IMR-90 (cell line): ENCODE results near the gene UBE2G1. TPM values are rescaled to one million over a fixed set of nuclear protein-coding genes. Genes with fewer than 3 reads are reported as not detected.

Experiments used
- ATAC-seq: fragments of 200-7000 bp; cut with Tn5 transposase; 2 replicates; pipeline ENCODE4 v1.9.1; 2020; ENCODE audit warnings: low read depth, mild to moderate bottlenecking, moderate library complexity
- BruUV-seq: library from RNA; stranded (reverse); fragments of 400-500 nt; replicated peaks from 2 replicates; lab custom pipeline; 2021; lab: Mats Ljungman, UMichigan
- CTCF ChIA-PET: fragments of 300-600 bp; formaldehyde crosslinking; extraction: SDS; loops from one replicate; lab custom pipeline; 2021; ENCODE audit warnings: antibody characterized with exemption; lab: Yijun Ruan, JAX
- POLR2A ChIA-PET: fragments of 300-600 bp; sonication (Branson Sonifier 250); formaldehyde crosslinking; loops from one replicate; lab custom pipeline; 2022; ENCODE audit warnings: antibody characterized with exemption; ENCODE audit not compliant: unreplicated experiment; lab: Charles Lee
- DNase-seq: peaks from one replicate; pipeline ENCODE4 v3.0.0; 2013
- H2AFZ ChIP-seq: replicated peaks from 2 replicates; pipeline ENCODE3; 2013; ENCODE audit warnings: low read length, mild to moderate bottlenecking; ENCODE audit not compliant: poor library complexity
- H2AK5ac ChIP-seq: 2 replicates; pipeline ENCODE4 v1.6.1; 2013; ENCODE audit warnings: low read depth, low read length, inconsistent platforms
- H2AK9ac ChIP-seq: replicated peaks from 2 replicates; pipeline ENCODE3; 2013; ENCODE audit warnings: mild to moderate bottlenecking, low read depth, low read length, moderate library complexity; ENCODE audit not compliant: poor library complexity
- H2BK120ac ChIP-seq: 2 replicates; pipeline ENCODE4 v1.6.1; 2013; ENCODE audit warnings: low read depth, low read length, inconsistent platforms
- H2BK15ac ChIP-seq: 3 replicates; pipeline ENCODE4 v1.6.1; 2013; ENCODE audit warnings: low read depth, low read length, inconsistent platforms
- H2BK20ac ChIP-seq: 2 replicates; pipeline ENCODE4 v1.6.1; 2013; ENCODE audit warnings: low read depth, mild to moderate bottlenecking, inconsistent platforms, low read length, moderate library complexity
- H2BK5ac ChIP-seq: 2 replicates; pipeline ENCODE4 v1.6.1; 2013; ENCODE audit warnings: mild to moderate bottlenecking, low read depth, low read length, inconsistent platforms; ENCODE audit not compliant: poor library complexity, severe bottlenecking
- H3K14ac ChIP-seq: replicated peaks from 2 replicates; pipeline ENCODE4 v1.6.1; 2013; ENCODE audit warnings: low read depth, low read length, inconsistent platforms
- H3K18ac ChIP-seq: 2 replicates; pipeline ENCODE4 v1.6.1; 2013; ENCODE audit warnings: low read depth, low read length, control low read depth
- H3K23ac ChIP-seq: 2 replicates; pipeline ENCODE4 v1.6.1; 2013; ENCODE audit warnings: low read depth, low read length, inconsistent platforms
- H3K27ac ChIP-seq: 2 replicates; pipeline ENCODE4 v1.5.1; 2013; ENCODE audit warnings: mild to moderate bottlenecking, control low read depth, low read length; ENCODE audit not compliant: insufficient read depth
- H3K27me3 ChIP-seq: 2 replicates; pipeline ENCODE4 v1.6.1; 2013; ENCODE audit warnings: low read length; ENCODE audit not compliant: control insufficient read depth, insufficient read depth
- H3K36me3 ChIP-seq: 2 replicates; pipeline ENCODE4 v1.6.1; 2013; ENCODE audit warnings: low read length, mixed read lengths; ENCODE audit not compliant: control insufficient read depth, insufficient read depth
- H3K4ac ChIP-seq: 2 replicates; pipeline ENCODE4 v1.6.1; 2013; ENCODE audit warnings: low read depth, low read length, inconsistent platforms
- H3K4me1 ChIP-seq: 2 replicates; pipeline ENCODE4 v1.6.1; 2013; ENCODE audit warnings: low read length, mixed read lengths; ENCODE audit not compliant: control insufficient read depth, insufficient read depth
- H3K4me2 ChIP-seq: 2 replicates; pipeline ENCODE4 v1.6.1; 2013; ENCODE audit warnings: low read depth, mild to moderate bottlenecking, control low read depth, low read length, moderate library complexity
- H3K4me3 ChIP-seq: 2 replicates; pipeline ENCODE4 v1.5.1; 2013; ENCODE audit warnings: low read depth, mild to moderate bottlenecking, control low read depth, low read length, moderate library complexity; ENCODE audit not compliant: insufficient read depth
- H3K56ac ChIP-seq: 2 replicates; pipeline ENCODE4 v1.6.1; 2013; ENCODE audit warnings: low read length, inconsistent platforms; ENCODE audit not compliant: insufficient read depth; ENCODE audit errors: extremely low read depth
- H3K79me1 ChIP-seq, 2 experiments: 2 replicates each; pipeline ENCODE4 v1.6.1; 2013; ENCODE audit warnings: low read length in 2 of 2, inconsistent platforms in 1 of 2, low read depth in 1 of 2
- H3K9ac ChIP-seq: 2 replicates; pipeline ENCODE4 v1.6.1; 2013; ENCODE audit warnings: low read depth, low read length, control low read depth
- H3K9me1 ChIP-seq: 2 replicates; pipeline ENCODE4 v1.6.1; 2013; ENCODE audit warnings: low read length, inconsistent platforms; ENCODE audit not compliant: insufficient read depth
- H3K9me3 ChIP-seq: 2 replicates; pipeline ENCODE4 v1.6.1; 2013; ENCODE audit warnings: low read length; ENCODE audit not compliant: control insufficient read depth, insufficient read depth
- H4K20me1 ChIP-seq: 2 replicates; pipeline ENCODE4 v1.6.1; 2013; ENCODE audit warnings: low read length, inconsistent platforms; ENCODE audit not compliant: insufficient read depth
- H4K5ac ChIP-seq: 2 replicates; pipeline ENCODE4 v1.6.1; 2013; ENCODE audit warnings: mild to moderate bottlenecking, low read depth, low read length, control low read depth
- H4K8ac ChIP-seq, 2 experiments: 2 replicates each; pipeline ENCODE4 v1.6.1; 2013; ENCODE audit warnings: low read depth in 2 of 2, low read length in 2 of 2, control low read depth in 1 of 2, inconsistent platforms in 1 of 2
- H4K91ac ChIP-seq: 2 replicates; pipeline ENCODE4 v1.6.1; 2013; ENCODE audit warnings: low read depth, low read length, inconsistent platforms; ENCODE audit not compliant: insufficient read depth
- CEBPB ChIP-seq: IDR thresholded peaks from 2 replicates; pipeline ENCODE4 v1.6.1; 2012; ENCODE audit warnings: low read depth, low read length, improper control_type of control experiment
- CHD1 ChIP-seq: IDR thresholded peaks from 2 replicates; pipeline ENCODE4 v1.6.1; 2012; ENCODE audit warnings: low read depth, low read length, improper control_type of control experiment
- FOS ChIP-seq: fragments of 150-350 bp; IDR thresholded peaks from 2 replicates; pipeline ENCODE4 v1.6.1; 2016; ENCODE audit warnings: low read depth, low read length
- MAFK ChIP-seq: IDR thresholded peaks from 2 replicates; pipeline ENCODE4 v1.6.1; 2012; ENCODE audit warnings: low read depth, low read length, improper control_type of control experiment
- NFE2L2 ChIP-seq: fragments of 150-350 bp; IDR thresholded peaks from 2 replicates; pipeline ENCODE4 v1.6.1; 2016; ENCODE audit warnings: low read depth, mild to moderate bottlenecking, low read length
- POLR2A ChIP-seq: IDR thresholded peaks from 2 replicates; pipeline ENCODE4 v1.6.1; 2012; ENCODE audit warnings: mild to moderate bottlenecking, low read depth, low read length
- WGBS, 2 experiments: methylation state at CpG; one replicate each; pipeline versions ENCODE4 v1.1.5 to v1.1.7; 2013; ENCODE audit warnings: missing lambda C conversion rate in 2 of 2; ENCODE audit not compliant: insufficient read length in 1 of 2; ENCODE audit errors: extremely low coverage in 2 of 2; 5-methylcytosine and 5-hydroxymethylcytosine counted together
- dilution Hi-C: fragments of 300-500 bp; cut with HindIII; formaldehyde crosslinking; loops from one replicate; pipeline ENCODE4 v1.14.3; 2018; ENCODE audit warnings: low sequenced_read_pairs; ENCODE audit not compliant: unreplicated experiment
- in situ Hi-C: fragments of 300-500 bp; cut with MboI; formaldehyde crosslinking; loops from 3 replicates; pipeline ENCODE4 v1.14.3; 2019; ENCODE audit warnings: low sequenced_read_pairs, inconsistent platforms, mixed read lengths
- intact Hi-C: fragments of 100-400 bp; cut with micrococcal nuclease; formaldehyde crosslinking; loops from 2 replicates; pipeline ENCODE4 v1.10.0; 2022
- polyA plus RNA-seq, 3 experiments: library from polyadenylated mRNA; depleted of rRNA; stranded (reverse); fragments of >200 nt; gene quantifications; 2 replicates each; pipeline ENCODE4 v1.2.3, GENCODE V29; 2012; ENCODE audit warnings: low replicate concordance in 1 of 3
- total RNA-seq: library from RNA; depleted of rRNA; stranded (reverse); fragments of >200 nt; gene quantifications from 2 replicates; pipeline ENCODE4 v1.2.3, GENCODE V29; 2012

The UBE2G1 gene
- total and polyA plus RNA-seq, 2 of the 4 experiments (the other 2 are of a cell fraction), result 26.3 to 26.6 TPM

DNA sequence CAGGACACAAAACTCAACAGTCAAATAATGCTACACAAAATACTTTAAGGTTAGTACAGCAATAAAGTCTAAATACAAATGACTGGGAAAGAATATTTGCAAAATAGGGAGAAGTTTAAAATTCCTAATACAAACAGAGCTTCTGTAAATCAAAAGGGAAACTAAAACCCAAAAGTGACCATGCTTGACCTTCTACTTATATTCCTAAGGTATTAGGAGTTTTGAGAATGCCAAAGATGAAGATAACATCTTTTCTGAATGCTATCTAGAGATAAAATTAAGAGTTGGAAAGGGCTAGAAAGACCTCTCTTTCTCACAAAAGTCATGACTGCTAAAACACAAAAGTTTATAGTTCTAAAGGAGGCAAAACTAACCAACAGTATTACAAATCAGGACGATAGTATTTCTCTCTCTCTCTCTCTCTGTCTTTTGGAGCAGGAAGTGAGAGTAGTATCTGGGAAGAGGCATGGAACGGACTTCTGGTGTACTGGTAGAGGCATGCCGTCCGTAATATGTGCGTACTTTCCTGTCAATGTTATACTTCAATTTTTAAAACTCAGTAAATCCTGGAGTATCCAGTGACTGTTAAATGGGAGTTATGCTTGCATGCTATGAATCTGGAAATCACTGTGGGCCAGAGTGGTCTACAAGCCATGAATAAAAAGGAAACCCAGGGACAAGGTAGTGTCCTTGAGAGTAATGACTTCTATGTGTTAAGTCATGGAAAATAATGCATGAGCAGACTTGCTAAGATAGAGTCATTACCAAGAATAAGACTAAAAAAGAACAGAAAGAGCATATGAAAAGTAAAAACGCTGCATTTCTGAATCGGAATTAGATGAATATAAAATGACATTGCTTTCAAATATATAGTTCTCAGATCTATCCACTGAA lies 53.0 kb downstream of the UBE2G1 start (continued):
- TF ChIP-seq FOS, result no peak

DNA sequence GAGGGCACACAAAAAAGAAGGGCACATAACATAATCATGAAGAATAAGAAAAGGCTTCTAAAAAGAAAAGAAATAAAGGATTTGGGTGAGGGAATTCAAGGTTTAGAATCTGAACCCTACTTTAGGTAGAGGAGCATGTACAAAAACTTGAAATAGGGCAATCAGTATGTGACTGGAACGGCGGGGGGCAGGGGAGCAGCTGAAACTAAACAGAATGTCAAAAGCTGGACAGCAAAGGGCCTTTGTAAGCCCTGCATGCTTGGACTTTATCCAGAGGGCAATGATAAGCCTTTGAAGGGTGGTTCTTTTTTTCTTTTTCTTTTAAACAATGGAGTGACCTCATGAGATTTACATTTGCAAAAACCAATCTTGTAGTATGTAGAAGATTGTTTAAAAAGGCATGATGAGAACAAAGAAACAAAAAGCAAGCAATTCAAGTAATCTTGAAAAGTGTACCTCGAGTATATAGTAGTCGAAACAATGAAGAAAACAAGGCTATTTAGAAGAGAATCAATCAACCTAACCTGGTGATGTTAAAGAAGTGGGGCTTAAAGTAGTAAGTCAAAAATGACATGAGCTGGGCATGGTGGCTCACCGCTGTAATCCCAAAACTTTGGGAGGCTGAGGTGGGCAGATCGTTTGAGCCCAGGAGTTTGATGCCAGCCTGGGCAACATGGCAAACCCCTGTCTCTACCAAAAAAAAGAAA lies 56.0 kb downstream of the UBE2G1 start:
- no peak overlapping the region for H2AFZ ChIP-seq
- H4K8ac ChIP-seq, result no peak overlapping the region
- H3K27me3 ChIP-seq, result no peaks in the 10 kb centered on the region
- H3K36me3 ChIP-seq, result peaks cover 1% of the 10 kb centered on the region; the same call in 1 of the 2 replicates
- H3K9ac ChIP-seq, result no peak overlapping the region
- no peak overlapping the region for H3K4me3 ChIP-seq
- 0 out of 2 replicates have a peak overlapping the region, but pooled peaks have one; percentile 3 for H3K14ac ChIP-seq
- peaks cover 6% of the 10 kb centered on the region for H3K4me1 ChIP-seq
- no peak overlapping the region for H3K4ac ChIP-seq
- 9% methylated on average over 4 of the region's 6 CpGs; no CpG with 5 or more reads in 1 of the 2 experiments for WGBS, 2 experiments
- dilution Hi-C loops (no loop called here), in situ Hi-C loops (no loop called here), intact Hi-C loops (no loop called here)
- no peak overlapping the region for H2BK15ac ChIP-seq
- H4K5ac ChIP-seq, result no peak overlapping the region
- BruUV-seq, result no TSS peak
- ChIA-PET POLR2A (no interaction called here), CTCF (no interaction called here)
- DNase-seq (peak; percentile 54), ATAC-seq (peak; percentile 55; the same call in 1 of the 2 replicates)
- H3K9me3 ChIP-seq, result no peaks in the 10 kb centered on the region
- no peak overlapping the region for H3K23ac ChIP-seq
- H3K9me1 ChIP-seq, result peaks cover 10% of the 10 kb centered on the region
- H3K18ac ChIP-seq, result no peak overlapping the region
- H4K20me1 ChIP-seq, result peaks cover 83% of the 10 kb centered on the region
- H4K91ac ChIP-seq, result no peak overlapping the region
- TF ChIP-seq NFE2L2, result no peak
- no peak for TF ChIP-seq CEBPB
- no peak for TF ChIP-seq POLR2A
- TF ChIP-seq FOS, result no peak
- no peak for TF ChIP-seq MAFK
- TF ChIP-seq CHD1, result no peak
- H3K56ac ChIP-seq, result no peak overlapping the region
- peak overlapping the region; percentile 39 for H3K4me2 ChIP-seq
- H2AK5ac ChIP-seq, result no peak overlapping the region
- H3K27ac ChIP-seq, result no peak overlapping the region
- H3K79me1 ChIP-seq, result peaks cover 23 to 83% of the 10 kb centered on the region in 2 experiments
- no peak overlapping the region for H2AK9ac ChIP-seq
- H2BK120ac ChIP-seq, result no peak overlapping the region
- H2BK20ac ChIP-seq, result no peak overlapping the region
- H2BK5ac ChIP-seq, result no peak overlapping the region
